Tibial artery (tissue), 4 donors: ENCODE data around the gene MPPE1.

Experiments
- DNase-seq, 2 donors: peaks; one replicate each; pipeline ENCODE4 v3.0.0-alpha.2; 2019
- H3K27ac ChIP-seq, 2 donors: fragments of 200-600 bp; sonication (generic) in 1 of 2; 1 replicate in 1 of 2; 2 replicates in 1 of 2; pipeline ENCODE4 v1.5.1; 2018 to 2019; ENCODE audit warnings: mild to moderate bottlenecking in 1 of 2
- H3K27me3 ChIP-seq, 2 donors: fragments of 200-600 bp; sonication (generic) in 1 of 2; one replicate each; pipeline versions ENCODE4 v1.5.1 to v1.6.0; 2016 to 2019
- H3K36me3 ChIP-seq, 3 donors: fragments of 200-600 bp; sonication (generic) in 2 of 3; one replicate each; pipeline ENCODE4 v1.5.1; 2016 to 2019; ENCODE audit warnings: mild to moderate bottlenecking in 2 of 3
- H3K4me1 ChIP-seq, 4 donors: fragments of 200-600 bp; sonication (generic) in 2 of 4; 1 replicate in 3 of 4; 2 replicates in 1 of 4; pipeline ENCODE4 v1.5.1; 2016 to 2019
- H3K4me3 ChIP-seq, 2 donors: fragments of 200-600 bp; sonication (generic) in 1 of 2; 1 replicate in 1 of 2; 2 replicates in 1 of 2; pipeline ENCODE4 v1.5.1; 2018 to 2019; ENCODE audit warnings: mild to moderate bottlenecking in 2 of 2
- H3K9me3 ChIP-seq, 3 donors: fragments of 200-600 bp; sonication (generic) in 1 of 3; one replicate each; pipeline ENCODE4 v1.5.1; 2016 to 2019
- intact Hi-C: fragments of 100-400 bp; cut with DNase I; formaldehyde crosslinking; loops from one replicate; pipeline ENCODE4 v1.15.0; 2023; ENCODE audit warnings: low total_unique reads
- TF ChIP-seq, protein P1 (sequence below), 2 experiments: fragments of 200-600 bp in 1 of 2; fragments of 450-650 bp in 1 of 2; IDR thresholded peaks; one replicate each; pipeline ENCODE4 v1.5.1; 2017 to 2019; ENCODE audit warnings: antibody characterized with exemption in 2 of 2, mild to moderate bottlenecking in 1 of 2, moderate library complexity in 1 of 2

Gene MPPE1

DNA sequence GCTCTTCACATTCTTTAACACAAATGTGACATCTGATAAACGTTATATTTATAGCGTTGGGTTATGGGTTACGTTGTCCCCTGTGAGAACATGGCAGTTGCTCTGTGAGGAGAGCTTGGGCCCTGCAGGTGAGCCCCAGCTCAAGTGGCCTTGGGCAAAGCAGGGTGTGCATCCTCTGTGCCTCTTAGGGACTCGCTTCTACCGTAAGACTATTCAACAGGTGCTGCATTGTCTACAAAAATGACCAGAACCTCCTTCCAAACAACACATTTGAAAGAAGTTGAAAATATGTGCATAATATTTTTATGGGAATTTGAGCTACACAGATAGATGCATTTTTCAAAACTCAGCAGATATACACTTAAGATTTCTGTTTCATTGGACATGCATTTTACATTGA is 73.3 kb downstream of the MPPE1 start:
- no peaks in the 10 kb centered on the region for H3K9me3 ChIP-seq
- no peak overlapping the region for H3K4me3 ChIP-seq
- TF ChIP-seq, protein P1, sequence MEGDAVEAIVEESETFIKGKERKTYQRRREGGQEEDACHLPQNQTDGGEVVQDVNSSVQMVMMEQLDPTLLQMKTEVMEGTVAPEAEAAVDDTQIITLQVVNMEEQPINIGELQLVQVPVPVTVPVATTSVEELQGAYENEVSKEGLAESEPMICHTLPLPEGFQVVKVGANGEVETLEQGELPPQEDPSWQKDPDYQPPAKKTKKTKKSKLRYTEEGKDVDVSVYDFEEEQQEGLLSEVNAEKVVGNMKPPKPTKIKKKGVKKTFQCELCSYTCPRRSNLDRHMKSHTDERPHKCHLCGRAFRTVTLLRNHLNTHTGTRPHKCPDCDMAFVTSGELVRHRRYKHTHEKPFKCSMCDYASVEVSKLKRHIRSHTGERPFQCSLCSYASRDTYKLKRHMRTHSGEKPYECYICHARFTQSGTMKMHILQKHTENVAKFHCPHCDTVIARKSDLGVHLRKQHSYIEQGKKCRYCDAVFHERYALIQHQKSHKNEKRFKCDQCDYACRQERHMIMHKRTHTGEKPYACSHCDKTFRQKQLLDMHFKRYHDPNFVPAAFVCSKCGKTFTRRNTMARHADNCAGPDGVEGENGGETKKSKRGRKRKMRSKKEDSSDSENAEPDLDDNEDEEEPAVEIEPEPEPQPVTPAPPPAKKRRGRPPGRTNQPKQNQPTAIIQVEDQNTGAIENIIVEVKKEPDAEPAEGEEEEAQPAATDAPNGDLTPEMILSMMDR (IDR thresholded peaks at IDR 0.05): no peak
- intact Hi-C loops: no loop called here
- no peak overlapping the region for H3K27ac ChIP-seq
- no peaks in the 10 kb centered on the region for H3K36me3 ChIP-seq
- no peaks in the 10 kb centered on the region for H3K27me3 ChIP-seq
- H3K4me1 ChIP-seq: no peaks in the 10 kb centered on the region
- no peak for DNase-seq
